Measurements from ENCODE around the gene OPHN1.

- no peak for TF ChIP-seq POLR2AphosphoS5 (IDR thresholded peaks at IDR 0.05; ENCODE audit: borderline replicate concordance, low read depth, low read length)
- no peak for TF ChIP-seq EZH2 (IDR thresholded peaks at IDR 0.05)
Measured at GRCh38 chrX:68403038-68403437, 30.3 kb downstream of the OPHN1 start.
